GM19023 (cell line): Measurements from ENCODE around the gene C17orf113.
"Not testable (repeated sequence)": the region's sequence is repeated elsewhere in the genome, so short reads cannot be mapped to it uniquely, and the experiment has no call there.

Source experiments
- ATAC-seq: cut with Tn5 transposase; IDR thresholded peaks from one replicate; pipeline ENCODE4 v1.9.1; 2021; ENCODE audit warnings: mild to moderate bottlenecking, moderate library complexity; ENCODE audit not compliant: unreplicated experiment

The C17orf113 gene

GRCh38 chr17:42042598-42043319 is 7.6 kb downstream of the C17orf113 start:
- no peak for ATAC-seq

GRCh38 chr17:42041619-42042018 is 8.8 kb downstream of the C17orf113 start:
- no peak for ATAC-seq

GRCh38 chr17:42040818-42041217 is 9.6 kb downstream of the C17orf113 start:
- ATAC-seq = no peak

GRCh38 chr17:42039794-42040763 is 10.3 kb downstream of the C17orf113 start:
- no peak for ATAC-seq

- no peak for ATAC-seq
Observed at GRCh38 chr17:42038221-42038973, 12.0 kb downstream of the C17orf113 start.

- ATAC-seq = no peak
Observed at GRCh38 chr17:42034059-42034458, 16.3 kb downstream of the C17orf113 start.

GRCh38 chr17:42031584-42031983 is 18.8 kb downstream of the C17orf113 start:
- ATAC-seq = no peak

GRCh38 chr17:42028791-42029127 is 21.6 kb downstream of the C17orf113 start:
- ATAC-seq = no peak

- ATAC-seq = no peak
Observed at GRCh38 chr17:42027961-42028790, 22.2 kb downstream of the C17orf113 start.

- no peak for ATAC-seq
Observed at GRCh38 chr17:42027590-42027889, 22.9 kb downstream of the C17orf113 start.

- no peak for ATAC-seq
Observed at GRCh38 chr17:42026857-42027589, 23.4 kb downstream of the C17orf113 start.

GRCh38 chr17:42025936-42026335 is 24.5 kb downstream of the C17orf113 start:
- ATAC-seq = no peak

- ATAC-seq = no peak
Observed at GRCh38 chr17:42025191-42025579, 25.2 kb downstream of the C17orf113 start.

GRCh38 chr17:42023524-42024349 is 26.7 kb downstream of the C17orf113 start:
- ATAC-seq = no peak

- not testable (repeated sequence) for ATAC-seq
Observed at GRCh38 chr17:42020845-42021244, 29.6 kb downstream of the C17orf113 start.

GRCh38 chr17:42019509-42020404 is 30.6 kb downstream of the C17orf113 start, which contains the start of gene NKIRAS2:
Gene NKIRAS2, plus strand, starts transcription at chr17:42020090. Its CDS starts 1,488 bp downstream, at chr17:42021578.
- peak; percentile 59 for ATAC-seq

GRCh38 chr17:42018988-42019387 is 31.4 kb downstream of the C17orf113 start:
- no peak for ATAC-seq

GRCh38 chr17:42018339-42018738 is 32.1 kb downstream of the C17orf113 start:
- ATAC-seq = no peak
